ENCODE data around the gene TOX4.

GRCh38 chr14:21503376-21503775 is 26.4 kb downstream of the TOX4 start:
- TF ChIP-seq POLR2A (IDR thresholded peaks at IDR 0.05) (no peak), CTCF (IDR thresholded peaks at IDR 0.05) (no peak)
